GM23248 (cell line): Measurements from ENCODE around the gene CATSPERE.

Experiments used
- EZH2 ChIP-seq: fragments of 200-600 bp; sonication (generic); IDR thresholded peaks from 2 replicates; pipeline ENCODE4 v1.6.1; 2018; ENCODE audit warnings: antibody characterized with exemption, mild to moderate bottlenecking; ENCODE audit not compliant: insufficient read depth, poor library complexity, severe bottlenecking
- EZH2phosphoT487 ChIP-seq: fragments of 200-600 bp; sonication (generic); IDR thresholded peaks from 2 replicates; pipeline ENCODE4 v1.6.1; 2018; ENCODE audit warnings: antibody characterized with exemption, moderate library complexity, mild to moderate bottlenecking, low read depth; ENCODE audit not compliant: insufficient read depth

GRCh38 chr1:244626709-244627108 is 165.6 kb downstream of the CATSPERE start:
- TF ChIP-seq EZH2 (no peak), EZH2phosphoT487 (no peak)
